H4 (cell line): ENCODE measurements around the gene UFD1. TPM values are rescaled to one million over a fixed set of nuclear protein-coding genes. Genes with fewer than 3 reads are reported as not detected.

Experiments
- DNase-seq: peaks from one replicate; pipeline ENCODE4 v3.0.0-alpha.2; 2015; ENCODE audit warnings: low spot score
- total RNA-seq: library from RNA; depleted of rRNA; stranded (reverse); fragments of >200 nt; shearing (Covaris generic); gene quantifications from 2 replicates; pipeline ENCODE4 v1.2.3, GENCODE V29; 2014

Gene UFD1
- total RNA-seq, 1 experiment from 2014 or later: 71.1 TPM

GRCh38 chr22:19471572-19471971, 7.4 kb downstream of the UFD1 start:
- DNase-seq: no peak

DNA sequence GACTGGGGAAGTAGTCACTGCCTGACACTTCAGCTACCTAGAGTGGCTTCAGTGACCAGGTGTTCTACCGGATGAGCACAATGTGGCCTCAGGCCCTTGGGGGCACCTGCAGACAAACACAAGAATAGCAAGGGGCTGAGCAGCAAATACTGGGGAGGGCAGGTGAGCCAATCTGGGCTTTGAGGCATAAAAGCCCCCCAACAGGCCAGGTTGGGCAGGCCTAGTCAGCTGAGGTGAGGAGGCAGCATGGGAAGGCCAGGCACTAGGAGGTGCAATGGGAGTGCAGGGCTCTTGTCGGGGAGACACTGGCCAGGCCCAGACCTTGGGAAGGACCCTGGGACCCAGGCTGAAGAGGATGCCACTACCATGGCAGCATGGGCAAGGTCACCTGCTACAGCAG, 9.0 kb downstream of the UFD1 start:
- DNase-seq: no peak

- no peak for DNase-seq
Measured at GRCh38 chr22:19469421-19469820, 9.6 kb downstream of the UFD1 start.

DNA sequence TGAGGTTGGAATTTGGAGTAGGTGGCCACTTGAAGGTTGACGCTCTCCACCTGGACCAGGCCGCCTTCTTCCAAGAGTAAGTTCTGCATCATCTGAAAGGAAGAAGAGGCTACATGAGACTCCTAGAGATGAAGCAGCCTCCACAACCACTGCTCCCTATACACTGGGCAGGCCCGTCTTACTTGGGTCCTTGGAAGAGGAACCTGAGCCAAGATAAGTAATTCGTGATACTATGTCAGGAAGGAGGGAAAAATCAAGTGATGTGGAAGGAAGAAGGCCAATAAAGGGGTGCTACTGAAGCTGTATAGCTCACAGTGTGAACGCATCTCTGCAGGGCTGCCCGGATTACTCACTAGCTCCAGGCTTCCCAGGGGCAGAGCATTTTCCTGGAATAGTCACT, 11.1 kb downstream of the UFD1 start:
- DNase-seq: no peak

GRCh38 chr22:19466848-19467752, 11.9 kb downstream of the UFD1 start:
- DNase-seq: no peak

DNA sequence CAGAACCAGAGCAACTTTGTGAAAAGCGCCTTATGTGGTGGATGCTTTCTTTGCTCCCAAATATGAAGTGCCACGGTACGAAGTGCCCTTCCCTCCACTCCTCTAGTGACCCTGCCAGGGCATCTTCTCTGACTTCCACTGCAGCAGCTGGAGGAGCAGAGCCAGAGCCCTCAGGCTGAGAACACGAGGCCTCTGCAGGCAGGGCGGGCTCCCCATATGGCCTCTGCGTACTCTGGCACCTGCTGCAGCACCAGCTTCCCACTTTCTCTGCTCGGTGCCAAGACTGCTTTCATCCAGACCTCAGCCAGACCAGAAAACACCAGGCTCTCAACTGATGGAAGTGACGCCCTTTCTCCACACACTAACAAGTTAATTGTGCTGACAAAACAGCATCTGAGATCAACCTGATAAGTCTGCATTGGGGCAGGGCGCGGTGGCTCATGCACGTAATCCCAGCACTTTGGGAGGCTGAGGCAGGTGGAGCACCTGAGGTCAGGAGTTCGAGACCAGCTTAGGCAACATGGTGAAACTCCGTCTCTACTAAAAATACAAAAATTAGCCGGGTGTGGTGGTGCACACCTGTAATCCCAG, 12.8 kb downstream of the UFD1 start:
- no peak for DNase-seq

- DNase-seq: no peak
Measured at GRCh38 chr22:19464975-19465374, 14.0 kb downstream of the UFD1 start.

- no peak for DNase-seq
Measured at GRCh38 chr22:19464546-19464945, 14.4 kb downstream of the UFD1 start.

DNA sequence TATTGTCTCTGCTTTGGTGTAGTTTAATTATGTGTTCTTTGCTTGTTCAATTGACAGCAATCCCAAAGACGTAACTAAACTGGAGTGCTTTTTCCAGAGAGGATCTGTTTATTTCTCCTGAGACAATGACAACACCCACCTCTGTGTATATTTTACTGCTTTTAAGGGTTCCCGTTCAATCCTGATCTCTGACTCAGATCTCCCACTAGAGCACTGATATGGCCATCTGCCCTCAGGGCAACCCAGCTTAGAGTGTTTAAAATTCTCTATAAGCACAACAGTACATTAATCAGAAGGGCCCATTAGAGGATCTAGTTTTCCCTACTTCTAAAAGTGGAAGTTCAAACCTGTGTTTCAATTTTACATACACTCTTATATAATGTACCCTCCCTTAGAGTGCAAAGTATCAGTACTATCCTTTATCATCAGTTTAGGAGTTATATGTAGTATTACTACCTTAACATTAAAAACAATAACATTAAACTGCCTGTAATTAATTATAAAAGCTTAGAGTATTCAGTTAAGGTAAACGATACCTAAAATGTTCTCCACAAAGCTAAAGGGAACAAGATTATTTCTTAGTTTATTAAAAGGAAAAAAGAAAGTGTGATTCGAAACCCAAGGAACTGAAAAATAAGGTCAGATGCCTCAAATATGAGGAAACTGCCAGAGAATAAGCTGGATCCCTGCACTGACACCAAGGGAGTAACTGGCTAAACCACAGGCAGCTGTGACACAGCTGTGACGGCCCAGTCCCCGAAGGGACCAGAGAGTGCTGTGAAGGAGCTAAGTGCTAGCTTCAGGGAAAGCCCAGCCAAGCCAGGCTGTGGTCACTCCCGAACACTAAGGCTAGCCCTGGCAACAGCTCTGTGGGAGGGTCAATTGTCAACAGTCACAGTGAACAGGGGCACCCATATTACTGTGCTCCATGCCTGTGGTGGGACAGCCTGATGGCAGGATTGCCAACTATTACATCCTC, 15.2 kb downstream of the UFD1 start:
- peak; percentile 14 for DNase-seq

- DNase-seq: no peak
Measured at GRCh38 chr22:19463008-19463407, 16.0 kb downstream of the UFD1 start.

DNA sequence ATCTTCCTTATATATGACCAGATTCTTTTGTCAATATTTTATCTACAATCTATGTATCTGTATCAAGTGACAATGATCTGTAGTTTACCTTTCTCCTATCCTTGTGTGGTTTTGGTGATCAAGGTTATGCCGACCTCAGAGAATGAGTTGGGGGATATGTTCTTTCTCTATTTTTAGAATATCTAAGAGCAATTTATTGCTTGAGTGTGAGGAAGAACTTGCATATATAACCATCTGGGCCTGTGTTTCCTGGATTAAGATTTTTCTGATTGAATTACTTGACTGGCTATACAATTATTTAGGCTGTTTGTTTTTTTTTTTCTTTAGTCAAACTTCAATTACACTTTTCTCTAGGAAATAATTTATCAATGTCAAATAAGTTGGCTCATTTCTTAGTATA, 17.5 kb downstream of the UFD1 start:
- no peak for DNase-seq

DNA sequence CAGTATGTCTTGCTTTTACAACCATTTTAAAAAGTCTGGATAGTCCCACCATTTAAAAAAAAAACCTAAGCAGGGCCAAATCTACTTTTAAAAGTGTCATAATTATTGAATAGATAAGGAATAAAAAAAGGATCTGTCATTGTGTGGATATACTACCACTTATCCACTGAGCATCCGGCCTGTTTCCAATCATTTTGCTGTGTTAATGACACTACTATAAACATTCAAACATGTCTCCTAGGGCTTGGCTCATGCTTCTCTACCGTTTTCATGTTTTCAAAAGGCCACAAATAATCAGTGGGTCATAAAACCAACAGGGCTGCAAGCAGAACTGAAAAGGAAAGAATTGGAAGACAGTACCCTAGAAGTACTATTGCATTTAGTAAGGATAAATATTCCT, 19.0 kb downstream of the UFD1 start:
- DNase-seq: no peak

GRCh38 chr22:19457828-19458428, 21.1 kb downstream of the UFD1 start:
- DNase-seq: no peak

DNA sequence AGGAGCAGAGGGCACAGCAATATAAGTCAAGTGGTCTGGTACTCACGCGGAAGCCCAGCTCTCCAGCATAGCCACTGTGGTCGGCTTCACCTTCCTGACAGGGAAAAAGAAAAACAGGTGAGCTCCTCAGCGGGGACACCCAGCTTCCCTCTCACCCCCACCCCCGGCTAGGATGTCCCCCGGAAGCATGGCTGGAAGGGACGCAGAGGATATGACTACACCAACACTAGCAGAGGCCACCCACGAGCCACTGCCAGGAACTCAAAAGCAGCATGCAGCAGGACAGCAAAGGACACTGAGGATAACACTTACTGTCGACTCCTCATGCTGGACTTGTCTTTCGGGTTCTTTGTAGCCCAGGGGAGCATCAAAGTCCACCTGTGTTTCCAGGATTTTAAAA, 22.5 kb downstream of the UFD1 start:
- no peak for DNase-seq

GRCh38 chr22:19455585-19456370, 23.2 kb downstream of the UFD1 start:
- DNase-seq: no peak

DNA sequence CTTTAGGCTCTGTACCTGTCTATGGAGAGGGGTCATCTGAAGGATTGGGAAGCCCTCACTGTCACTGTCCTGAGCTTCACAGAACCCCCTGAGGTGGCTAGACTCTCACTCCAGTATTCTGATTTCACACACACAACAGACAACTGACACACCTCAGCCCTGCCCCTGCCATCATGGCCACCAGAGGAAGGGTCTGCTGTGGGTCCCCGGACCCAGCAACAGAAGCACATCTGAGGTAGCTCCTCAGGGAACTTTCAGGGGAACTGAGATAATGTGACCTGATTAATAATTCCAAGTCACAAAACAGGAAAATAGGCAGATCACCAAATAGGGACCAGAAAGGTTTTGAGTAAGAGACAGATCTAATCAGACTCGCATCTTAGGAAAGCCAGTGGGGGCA, 24.0 kb downstream of the UFD1 start:
- no peak for DNase-seq

DNA sequence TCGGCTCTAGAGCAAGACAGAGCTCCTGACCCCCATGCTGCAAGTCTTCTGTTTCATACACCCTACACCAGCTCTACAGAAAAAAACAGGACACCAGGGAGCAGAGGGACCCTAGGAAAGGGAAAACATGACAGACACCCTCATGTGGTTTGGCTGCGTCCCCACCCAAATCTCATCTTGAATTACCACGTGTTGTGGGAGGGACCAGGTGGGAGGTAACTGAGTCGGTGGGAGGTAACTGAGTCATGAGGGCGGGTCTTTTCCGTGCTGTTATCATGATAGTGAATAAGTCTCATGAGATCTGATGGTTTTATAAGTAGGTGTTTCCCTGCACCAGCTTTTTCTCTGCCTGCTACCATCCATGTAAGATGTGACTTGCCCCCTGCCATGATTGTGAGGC, 24.8 kb downstream of the UFD1 start:
- no peak for DNase-seq

GRCh38 chr22:19453718-19454117, 25.3 kb downstream of the UFD1 start:
- DNase-seq: no peak

- no peak for DNase-seq
Measured at GRCh38 chr22:19451570-19451969, 27.4 kb downstream of the UFD1 start.

GRCh38 chr22:19450363-19451175, 28.4 kb downstream of the UFD1 start:
- DNase-seq: no peak
